Lower leg skin (tissue), 4 donors: ENCODE data around the gene HNRNPAB. TPM values are rescaled to one million over a fixed set of nuclear protein-coding genes. Genes with fewer than 3 reads are reported as not detected.

ENCODE experiments used
- DNase-seq, 2 donors: peaks; one replicate each; pipeline ENCODE4 v3.0.0-alpha.2; 2019; ENCODE audit warnings: low spot score in 2 of 2
- H3K4me3 ChIP-seq: fragments of 200-600 bp; sonication (generic); 2 replicates; pipeline ENCODE4 v1.5.1; 2017; ENCODE audit warnings: mild to moderate bottlenecking, low read depth; ENCODE audit not compliant: poor library complexity, severe bottlenecking
- CTCF ChIP-seq, 3 donors: fragments of 450-650 bp; IDR thresholded peaks; one replicate each; pipeline ENCODE4 v1.5.1; 2016; ENCODE audit warnings: antibody characterized with exemption in 3 of 3, mild to moderate bottlenecking in 3 of 3, moderate library complexity in 2 of 3
- POLR2A ChIP-seq, 2 donors: fragments of 450-650 bp; IDR thresholded peaks; one replicate each; pipeline ENCODE4 v1.6.1; 2016 to 2017; ENCODE audit warnings: antibody characterized with exemption in 2 of 2, mild to moderate bottlenecking in 1 of 2, moderate library complexity in 1 of 2
- WGBS, 2 donors: methylation state at CpG; one replicate each; pipeline ENCODE4 v1.1.5; 2018; 5-methylcytosine and 5-hydroxymethylcytosine counted together
- intact Hi-C: fragments of 100-400 bp; cut with DNase I; formaldehyde crosslinking; loops from one replicate; pipeline ENCODE4 v1.15.0; 2023; ENCODE audit warnings: low total_unique reads
- total RNA-seq, 4 donors: library from RNA; depleted of rRNA; stranded (reverse); fragments of >200 nt; gene quantifications; one replicate each; pipeline ENCODE4 v1.1.0, GENCODE V29; 2016

The HNRNPAB gene
- total RNA-seq, 4 donors from 2014 or later: 76.4 to 124 (median 102) TPM

- DNase-seq: no peak
- H3K4me3 ChIP-seq: no peak overlapping the region
- 69 to 74% methylated on average over 3 of the region's 3 CpGs for WGBS, 2 donors
- intact Hi-C loops: no loop called here
- TF ChIP-seq POLR2A (IDR thresholded peaks at IDR 0.05) (no peak), CTCF (IDR thresholded peaks at IDR 0.05) (no peak)
These were observed 16.9 kb downstream of the HNRNPAB start for GRCh38 chr5:178221282-178221681.

DNA sequence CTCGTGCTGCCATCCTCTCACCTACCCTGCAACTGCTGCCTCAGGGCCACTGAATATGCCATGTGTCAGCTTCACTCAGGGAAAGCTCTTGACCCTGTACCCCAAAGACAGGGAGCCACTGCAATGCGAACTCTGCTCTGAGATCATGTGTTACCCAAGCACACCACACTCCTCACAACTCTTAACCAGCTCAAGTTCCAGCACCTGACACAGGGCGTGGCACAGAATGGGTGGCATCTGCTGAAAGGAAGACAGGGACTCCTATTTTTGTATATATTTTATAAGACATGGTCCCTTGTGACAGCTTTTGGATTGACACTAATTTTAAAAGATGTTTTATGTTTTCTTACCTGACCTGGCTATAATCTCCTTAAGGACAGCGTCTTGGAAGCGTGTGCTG, 17.5 kb downstream of the HNRNPAB start:
- no peak for TF ChIP-seq CTCF (IDR thresholded peaks at IDR 0.05)
- no peak for TF ChIP-seq POLR2A (IDR thresholded peaks at IDR 0.05)
- DNase-seq: no peak
- WGBS, 2 donors: 93% methylated on average over 5 of the region's 5 CpGs
- no peak overlapping the region for H3K4me3 ChIP-seq
- intact Hi-C loops: no loop called here

DNA sequence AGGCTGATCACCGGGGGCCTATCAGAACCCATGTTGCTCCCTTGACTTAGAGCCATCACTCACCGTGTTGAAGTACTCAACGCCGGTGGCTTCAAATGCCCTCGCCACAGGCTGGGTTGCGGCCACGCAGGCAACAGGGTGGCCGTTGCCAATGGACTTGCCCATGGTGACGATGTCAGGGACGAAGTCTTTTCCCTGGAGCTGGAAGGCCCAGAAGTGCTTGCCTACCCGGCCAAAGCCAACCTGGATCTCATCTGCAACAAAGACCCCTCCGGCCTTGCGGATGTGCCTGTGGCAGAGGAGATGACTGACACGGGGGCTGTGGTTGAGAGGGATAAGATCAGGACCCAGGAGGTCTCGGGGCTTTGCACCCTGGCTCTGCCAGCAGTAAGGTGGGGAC, 18.0 kb downstream of the HNRNPAB start:
- intact Hi-C loops: no loop called here
- H3K4me3 ChIP-seq: no peak overlapping the region
- WGBS, 2 donors: 95% methylated on average over 15 of the region's 15 CpGs
- DNase-seq: no peak
- TF ChIP-seq CTCF (IDR thresholded peaks at IDR 0.05) (no peak), POLR2A (IDR thresholded peaks at IDR 0.05) (no peak)

- TF ChIP-seq CTCF (IDR thresholded peaks at IDR 0.05) (no peak), POLR2A (IDR thresholded peaks at IDR 0.05) (no peak)
- DNase-seq: no peak
- WGBS, 2 donors: 86 to 89% methylated on average over 5 of the region's 5 CpGs
- no peak overlapping the region for H3K4me3 ChIP-seq
- intact Hi-C loops: no loop called here
These were observed 19.0 kb downstream of the HNRNPAB start for GRCh38 chr5:178223196-178223773.

GRCh38 chr5:178223828-178224335, 19.5 kb downstream of the HNRNPAB start:
- TF ChIP-seq POLR2A (IDR thresholded peaks at IDR 0.05): no peak
- TF ChIP-seq CTCF (IDR thresholded peaks at IDR 0.05): no peak
- intact Hi-C loops: no loop called here
- no peak for DNase-seq
- WGBS, 2 donors: 80% methylated on average over 11 to 13 of the region's 13 CpGs
- H3K4me3 ChIP-seq: no peak overlapping the region

DNA sequence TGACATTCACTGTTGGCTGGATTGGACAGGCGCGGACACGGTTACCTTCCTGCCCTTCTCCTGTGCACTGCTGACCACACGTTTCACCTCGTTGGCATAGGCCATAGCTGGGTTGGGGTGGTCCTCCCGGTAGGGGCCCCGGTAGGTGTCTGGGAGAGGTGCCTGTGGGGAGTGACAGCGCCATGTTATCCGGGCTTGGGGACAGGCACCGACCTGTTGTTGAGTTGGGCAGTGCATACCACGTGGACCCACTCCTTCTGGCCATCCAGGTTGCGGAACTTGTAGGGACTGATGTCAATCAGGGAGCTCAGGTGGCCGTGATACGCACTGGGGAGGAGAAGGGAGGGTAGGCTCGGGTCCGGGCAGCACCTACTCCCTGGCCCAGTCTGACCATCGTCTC, 20.1 kb downstream of the HNRNPAB start:
- intact Hi-C loops: no loop called here
- TF ChIP-seq CTCF (IDR thresholded peaks at IDR 0.05) (no peak), POLR2A (IDR thresholded peaks at IDR 0.05) (no peak)
- 87 to 90% methylated on average over 17 of the region's 17 CpGs for WGBS, 2 donors
- no peak overlapping the region for H3K4me3 ChIP-seq
- DNase-seq: no peak
